Measurements from ENCODE around the gene CD109.

The CD109 gene

DNA sequence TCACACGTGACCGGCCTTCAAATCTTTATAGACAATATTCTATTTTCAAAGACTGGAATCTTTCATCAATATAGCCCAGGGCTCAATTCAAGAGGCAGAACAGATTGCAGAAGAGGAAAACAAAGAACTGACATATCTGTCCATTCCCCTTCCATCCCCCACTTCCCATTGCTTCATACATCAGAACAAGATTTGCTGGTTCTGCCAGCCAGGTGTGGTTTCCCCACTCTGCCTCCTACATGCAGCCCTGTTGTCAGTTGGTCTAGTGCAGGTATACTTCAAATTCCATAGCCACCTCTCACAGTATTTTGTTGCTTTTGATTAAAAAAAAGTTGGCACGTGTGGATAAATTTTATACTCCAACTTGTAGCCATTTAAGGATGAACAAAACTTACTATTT lies 174.9 kb downstream of the CD109 start:
- no peak for DNase-seq

DNA sequence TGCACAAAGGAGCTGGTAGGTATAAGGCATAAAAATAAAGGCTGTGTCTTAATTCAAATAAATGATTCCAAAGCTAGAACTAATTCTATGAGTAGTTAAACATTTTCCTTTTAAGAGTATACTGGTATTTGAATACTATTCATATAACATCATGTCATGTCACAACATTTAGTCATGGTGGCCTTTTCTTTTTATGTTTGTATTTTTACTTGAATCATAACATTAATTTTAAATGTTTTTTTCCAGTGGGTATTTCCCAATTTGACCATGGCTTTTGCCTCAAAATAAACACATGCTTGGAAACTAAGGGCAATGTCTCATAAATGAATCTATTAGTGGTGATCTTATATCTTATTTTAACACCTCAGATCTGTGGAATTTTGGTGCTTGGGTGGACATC lies 177.1 kb downstream of the CD109 start:
- no peak for DNase-seq

Data from activated CD4-positive, alpha-beta T cell treated with anti-CD3 and anti-CD28 coated beads, Interleukin-2, amount 50 U/mL, for 48 hours (primary cell).